NCI-H524 treated with DMSO at 0.1 percent for 48 hours (cell line): Measurements from ENCODE around the gene DENND1C.
"Not testable (repeated sequence)": the region's sequence is repeated elsewhere in the genome, so short reads cannot be mapped to it uniquely, and the experiment has no call there.

Experiments used
- DNase-seq: peaks from one replicate; lab custom pipeline; 2025; lab: John Stamatoyannopoulos, UW

DENND1C gene

GRCh38 chr19:6453951-6454565 lies 27.5 kb downstream of the DENND1C start:
- no peak for DNase-seq

- DNase-seq = no peak
Measured at GRCh38 chr19:6452899-6453298, 28.7 kb downstream of the DENND1C start.

GRCh38 chr19:6452223-6452614 lies 29.4 kb downstream of the DENND1C start:
- no peak for DNase-seq

- no peak for DNase-seq
Measured at GRCh38 chr19:6451583-6452222, 29.9 kb downstream of the DENND1C start.

GRCh38 chr19:6450166-6450565 lies 31.4 kb downstream of the DENND1C start:
- DNase-seq = no peak

- no peak for DNase-seq
Measured at GRCh38 chr19:6448045-6448444, 33.5 kb downstream of the DENND1C start.

GRCh38 chr19:6446452-6446851 lies 35.1 kb downstream of the DENND1C start:
- no peak for DNase-seq

- no peak for DNase-seq
Measured at GRCh38 chr19:6443986-6444385, 37.6 kb downstream of the DENND1C start.

- DNase-seq = no peak
Measured at GRCh38 chr19:6442087-6442688, 39.4 kb downstream of the DENND1C start.

GRCh38 chr19:6440905-6441304 lies 40.7 kb downstream of the DENND1C start:
- no peak for DNase-seq

GRCh38 chr19:6439743-6440142 lies 41.8 kb downstream of the DENND1C start:
- no peak for DNase-seq

- no peak for DNase-seq
Measured at GRCh38 chr19:6433663-6434062, 47.9 kb downstream of the DENND1C start, which contains the start of gene SLC25A41. Gene SLC25A41 (minus strand): TSS chr19:6433763. CDS start chr19:6433693, 70 bp downstream.

- DNase-seq = no peak
Measured at GRCh38 chr19:6433165-6433564, 48.4 kb downstream of the DENND1C start.

- DNase-seq = no peak
Measured at GRCh38 chr19:6431891-6432290, 49.7 kb downstream of the DENND1C start.

GRCh38 chr19:6429419-6430221 lies 52.0 kb downstream of the DENND1C start:
- no peak for DNase-seq

GRCh38 chr19:6428692-6429418 lies 52.7 kb downstream of the DENND1C start:
- DNase-seq = not testable (repeated sequence)

- DNase-seq = no peak
Measured at GRCh38 chr19:6427131-6427530, 54.5 kb downstream of the DENND1C start.

GRCh38 chr19:6425732-6426620 lies 55.6 kb downstream of the DENND1C start:
- DNase-seq = no peak

GRCh38 chr19:6424939-6425731 lies 56.5 kb downstream of the DENND1C start:
- peak; percentile 100 for DNase-seq
